Measurements from ENCODE around the gene UBB. TPM values are rescaled to one million over a fixed set of nuclear protein-coding genes. Genes with fewer than 3 reads are reported as not detected.
A peak's percentile ranks its signal among the peaks of the same experiment; 100 is the strongest.

UBB gene
- total RNA-seq, 1 experiment from 2014 or later: 1,900 TPM

DNA sequence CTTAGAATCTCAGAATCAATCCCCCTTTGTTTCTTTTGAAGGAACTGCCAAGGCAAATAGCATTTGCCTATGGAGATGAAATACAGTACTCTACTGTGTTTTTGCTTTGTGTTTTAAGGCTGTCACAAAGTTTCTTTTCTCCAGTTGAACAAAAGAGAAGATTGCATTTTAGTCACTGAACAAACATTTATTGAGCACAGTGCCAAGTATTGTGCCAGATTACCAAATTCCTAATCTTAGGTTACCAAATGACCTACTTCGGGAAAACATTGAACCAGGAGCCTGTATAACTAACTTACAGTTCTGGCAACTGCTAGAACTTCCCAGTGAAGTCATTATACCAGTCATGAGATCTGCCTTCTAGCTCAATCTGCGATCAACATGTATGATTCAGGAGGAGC lies 3.0 kb upstream of the UBB start:
- DNase-seq: no peak

DNA sequence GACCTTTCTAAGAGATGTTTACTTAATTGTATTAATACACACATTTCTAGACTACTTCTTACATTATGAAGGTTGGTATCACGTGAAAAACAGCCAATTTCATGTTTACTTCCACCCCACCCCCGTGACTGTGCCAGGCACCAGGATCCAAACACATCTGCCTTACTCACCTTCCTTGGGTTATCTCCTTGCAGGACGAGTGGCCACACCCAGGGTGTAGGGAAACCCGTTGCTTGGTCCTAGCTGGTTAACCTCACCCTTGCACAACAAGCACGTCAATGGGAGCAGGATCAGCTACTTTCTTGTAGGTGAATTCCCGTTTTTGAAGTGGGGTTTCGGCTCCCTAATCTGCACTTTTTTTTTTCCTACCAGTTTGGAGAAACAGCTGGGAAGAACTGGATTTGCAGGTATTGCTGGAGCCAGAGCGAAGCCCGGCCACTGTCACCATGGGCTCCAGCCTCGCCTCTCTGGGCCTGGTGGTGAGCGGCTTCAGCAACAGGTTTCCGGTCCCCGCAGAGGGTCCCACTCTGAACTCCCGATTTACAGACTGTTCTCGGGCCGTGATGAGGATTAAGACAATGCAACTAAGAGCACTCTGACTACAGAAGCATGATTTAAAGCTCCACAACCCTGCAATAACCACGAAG lies 2.1 kb upstream of the UBB start:
- H3K4me3 Mint-ChIP-seq (ENCODE audit: unreplicated experiment): peak overlapping the region; percentile 27
- Histone ChIP-seq H3K9me3 (no peaks in the 10 kb centered on the region), H3K4me3 (ENCODE audit: low read depth, low read length) (no peak overlapping the region), H3K27me3 (replicated peaks; ENCODE audit: control insufficient read depth, insufficient read depth, low read length) (no peaks in the 10 kb centered on the region), H3K36me3 (ENCODE audit: control insufficient read depth, insufficient read depth, low read length) (peaks cover 3% of the 10 kb centered on the region), H3K4me1 (no peaks in the 10 kb centered on the region)
- BruUV-seq (replicated peaks): no TSS peak
- POLR2A ChIA-PET: interaction anchor here (1.0 kb wide), 1 partner anchor 60 kb away, joined by 5 read pairs; no protein-coding TSS in a partner anchor
- H3K9me3 Mint-ChIP-seq (ENCODE audit: unreplicated experiment): no peaks in the 10 kb centered on the region
- TF ChIP-seq, protein P1, sequence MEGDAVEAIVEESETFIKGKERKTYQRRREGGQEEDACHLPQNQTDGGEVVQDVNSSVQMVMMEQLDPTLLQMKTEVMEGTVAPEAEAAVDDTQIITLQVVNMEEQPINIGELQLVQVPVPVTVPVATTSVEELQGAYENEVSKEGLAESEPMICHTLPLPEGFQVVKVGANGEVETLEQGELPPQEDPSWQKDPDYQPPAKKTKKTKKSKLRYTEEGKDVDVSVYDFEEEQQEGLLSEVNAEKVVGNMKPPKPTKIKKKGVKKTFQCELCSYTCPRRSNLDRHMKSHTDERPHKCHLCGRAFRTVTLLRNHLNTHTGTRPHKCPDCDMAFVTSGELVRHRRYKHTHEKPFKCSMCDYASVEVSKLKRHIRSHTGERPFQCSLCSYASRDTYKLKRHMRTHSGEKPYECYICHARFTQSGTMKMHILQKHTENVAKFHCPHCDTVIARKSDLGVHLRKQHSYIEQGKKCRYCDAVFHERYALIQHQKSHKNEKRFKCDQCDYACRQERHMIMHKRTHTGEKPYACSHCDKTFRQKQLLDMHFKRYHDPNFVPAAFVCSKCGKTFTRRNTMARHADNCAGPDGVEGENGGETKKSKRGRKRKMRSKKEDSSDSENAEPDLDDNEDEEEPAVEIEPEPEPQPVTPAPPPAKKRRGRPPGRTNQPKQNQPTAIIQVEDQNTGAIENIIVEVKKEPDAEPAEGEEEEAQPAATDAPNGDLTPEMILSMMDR (IDR thresholded peaks at IDR 0.05; ENCODE audit: insufficient read depth in 1 of 2, low read depth in 1 of 2, low read length in 1 of 2, severe bottlenecking in 1 of 2, unreplicated experiment in 1 of 2): no peak
- CTCF ChIA-PET: interaction anchor here (0.8 kb wide), 1 partner anchor 9 kb away, joined by 3 read pairs; no protein-coding TSS in a partner anchor
- DNase-seq: peak in 1 of 2 experiments; percentile 24
- H3K27me3 Mint-ChIP-seq (ENCODE audit: insufficient read depth, unreplicated experiment): no peaks in the 10 kb centered on the region
- peaks cover 7% of the 10 kb centered on the region for H3K4me1 Mint-ChIP-seq (ENCODE audit: low read depth, unreplicated experiment)
- H3K27ac Mint-ChIP-seq (ENCODE audit: unreplicated experiment): peak overlapping the region; percentile 64
- intact Hi-C loops (cut with micrococcal nuclease; ENCODE audit: unreplicated experiment): no loop called here
- peaks cover 36% of the 10 kb centered on the region for H3K36me3 Mint-ChIP-seq (ENCODE audit: insufficient read depth, unreplicated experiment)

More for the DNA sequence above, 3.0 kb upstream of the UBB start:
- CTCF ChIA-PET: interaction anchor here (0.8 kb wide), 1 partner anchor 10 kb away, joined by 3 read pairs; no protein-coding TSS in a partner anchor
- no peaks in the 10 kb centered on the region for H3K4me1 ChIP-seq
- no peak overlapping the region for H3K4me3 Mint-ChIP-seq (ENCODE audit: unreplicated experiment)
- H3K4me1 Mint-ChIP-seq (ENCODE audit: low read depth, unreplicated experiment): peaks cover 7% of the 10 kb centered on the region
- H3K27me3 Mint-ChIP-seq (ENCODE audit: insufficient read depth, unreplicated experiment): no peaks in the 10 kb centered on the region
- no peaks in the 10 kb centered on the region for H3K9me3 ChIP-seq
- intact Hi-C loops (cut with micrococcal nuclease; ENCODE audit: unreplicated experiment): no loop called here
- POLR2A ChIA-PET: interaction anchor here (1.0 kb wide), 1 partner anchor 61 kb away, joined by 5 read pairs; no protein-coding TSS in a partner anchor
- no peak overlapping the region for H3K4me3 ChIP-seq (ENCODE audit: low read depth, low read length)
- H3K27me3 ChIP-seq (replicated peaks; ENCODE audit: control insufficient read depth, insufficient read depth, low read length): no peaks in the 10 kb centered on the region
- no peak overlapping the region for H3K27ac Mint-ChIP-seq (ENCODE audit: unreplicated experiment)
- no peaks in the 10 kb centered on the region for H3K9me3 Mint-ChIP-seq (ENCODE audit: unreplicated experiment)
- TF ChIP-seq, protein P1 (IDR thresholded peaks at IDR 0.05; ENCODE audit: insufficient read depth in 1 of 2, low read depth in 1 of 2, low read length in 1 of 2, severe bottlenecking in 1 of 2, unreplicated experiment in 1 of 2): no peak
- H3K36me3 Mint-ChIP-seq (ENCODE audit: insufficient read depth, unreplicated experiment): peaks cover 28% of the 10 kb centered on the region
- no TSS peak for BruUV-seq (replicated peaks)
- H3K36me3 ChIP-seq (ENCODE audit: control insufficient read depth, insufficient read depth, low read length): peaks cover 1% of the 10 kb centered on the region

DNA sequence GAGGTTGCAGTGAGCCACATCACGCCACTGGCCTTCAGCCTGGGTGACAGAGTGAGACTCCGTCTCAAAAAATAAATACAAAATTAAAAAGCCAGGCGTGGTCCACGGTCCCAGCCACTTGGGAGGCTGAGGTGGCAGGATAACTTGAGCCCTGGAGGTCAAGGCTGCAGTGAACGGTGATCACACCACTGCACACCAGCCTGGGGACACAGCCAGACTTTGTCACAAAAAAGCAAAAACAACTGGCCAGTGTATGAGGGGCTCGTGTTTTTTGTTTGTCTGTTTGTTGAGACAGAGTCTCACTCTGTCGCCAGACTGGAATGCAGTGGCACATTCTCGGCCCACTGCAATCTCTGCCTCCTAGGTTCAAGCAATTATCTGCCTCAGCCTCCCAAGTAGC lies 1.2 kb upstream of the UBB start:
- Histone ChIP-seq H3K9me3 (no peaks in the 10 kb centered on the region), H3K4me1 (no peaks in the 10 kb centered on the region), H3K36me3 (ENCODE audit: control insufficient read depth, insufficient read depth, low read length) (peaks cover 3% of the 10 kb centered on the region), H3K4me3 (ENCODE audit: low read depth, low read length) (no peak overlapping the region), H3K27me3 (replicated peaks; ENCODE audit: control insufficient read depth, insufficient read depth, low read length) (no peaks in the 10 kb centered on the region)
- Mint-ChIP-seq H3K27ac (ENCODE audit: unreplicated experiment) (peak overlapping the region; percentile 100), H3K4me1 (ENCODE audit: low read depth, unreplicated experiment) (peaks cover 7% of the 10 kb centered on the region), H3K27me3 (ENCODE audit: insufficient read depth, unreplicated experiment) (no peaks in the 10 kb centered on the region), H3K4me3 (ENCODE audit: unreplicated experiment) (no peak overlapping the region), H3K9me3 (ENCODE audit: unreplicated experiment) (no peaks in the 10 kb centered on the region), H3K36me3 (ENCODE audit: insufficient read depth, unreplicated experiment) (peaks cover 39% of the 10 kb centered on the region)
- POLR2A ChIA-PET: interaction anchor here (2.7 kb wide), 1 partner anchor 59 kb away, joined by 41 read pairs; no protein-coding TSS in a partner anchor
- no TSS peak for BruUV-seq (replicated peaks)
- TF ChIP-seq, protein P1 (IDR thresholded peaks at IDR 0.05; ENCODE audit: insufficient read depth in 1 of 2, low read depth in 1 of 2, low read length in 1 of 2, severe bottlenecking in 1 of 2, unreplicated experiment in 1 of 2): no peak
- no peak for DNase-seq
- CTCF ChIA-PET: no interaction called here
- intact Hi-C loops (cut with micrococcal nuclease; ENCODE audit: unreplicated experiment): loop anchor here (2.0 kb wide), 1 partner anchor 93 kb away; no protein-coding TSS in a partner anchor
